ENCODE results near the gene ERVW-1.

- no peak for TF ChIP-seq EZH2phosphoT487 (IDR thresholded peaks at IDR 0.05; ENCODE audit: borderline replicate concordance, low read depth, low read length)
- no peak for TF ChIP-seq CTCF (conservative IDR thresholded peaks at IDR 0.05; ENCODE audit: low read length)
Measured at GRCh38 chr7:92478711-92479110, 965 bp upstream of the ERVW-1 start.
